CD1c-positive myeloid dendritic cell (primary cell): Measurements from ENCODE around the gene CYYR1.

Source experiments
- DNase-seq: peaks from one replicate; pipeline ENCODE4 v3.0.0-alpha.2; 2016; ENCODE audit errors: extremely low spot score

Gene CYYR1

GRCh38 chr21:26433386-26433785 is 139.7 kb downstream of the CYYR1 start:
- DNase-seq, result no peak

GRCh38 chr21:26432410-26432809 is 140.7 kb downstream of the CYYR1 start:
- no peak for DNase-seq

- no peak for DNase-seq
Observed at GRCh38 chr21:26425576-26425975, 147.5 kb downstream of the CYYR1 start.

GRCh38 chr21:26423511-26423910 is 149.6 kb downstream of the CYYR1 start:
- no peak for DNase-seq

GRCh38 chr21:26422706-26423105 is 150.4 kb downstream of the CYYR1 start:
- no peak for DNase-seq

GRCh38 chr21:26422138-26422537 is 150.9 kb downstream of the CYYR1 start:
- no peak for DNase-seq

- no peak for DNase-seq
Observed at GRCh38 chr21:26421724-26422123, 151.4 kb downstream of the CYYR1 start.
